ENCODE data around the gene UTP14A. TPM values are rescaled to one million over a fixed set of nuclear protein-coding genes. Genes with fewer than 3 reads are reported as not detected.

The UTP14A gene
- total and polyA plus RNA-seq, 2 experiments from 2014 or later: 14.6 to 18.5 TPM

DNA sequence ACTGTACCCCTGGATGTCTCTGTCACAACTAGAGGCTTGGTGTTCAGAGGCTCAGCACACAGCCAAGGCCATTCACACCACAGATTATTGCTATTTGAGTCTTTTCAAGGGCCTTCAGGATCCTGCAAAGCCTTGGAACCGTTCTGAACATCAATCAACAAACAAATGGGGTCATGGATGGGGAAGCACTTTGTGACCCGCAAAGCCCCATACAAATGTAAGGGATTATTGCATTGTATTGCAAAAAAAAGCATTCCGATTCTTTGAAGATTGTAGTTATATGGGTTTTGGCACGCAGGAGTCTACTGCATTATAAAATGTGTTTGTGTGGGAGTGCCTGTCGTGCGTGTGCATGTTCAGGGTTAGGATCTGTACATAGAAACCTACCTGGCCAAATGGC, 59.2 kb downstream of the UTP14A start (continued):
- TF ChIP-seq ZNF462 (CRISPR knock-in tag; IDR thresholded peaks at IDR 0.05) (no peak), POLR2AphosphoS5 (IDR thresholded peaks at IDR 0.05; ENCODE audit: low read depth) (no peak), NANOG (IDR thresholded peaks at IDR 0.05; ENCODE audit: borderline replicate concordance) (no peak), ETS1 (IDR thresholded peaks at IDR 0.05) (no peak), EZH2phosphoT487 (IDR thresholded peaks at IDR 0.05; ENCODE audit: unreplicated experiment) (no peak), CREB1 (CRISPR knock-in tag; IDR thresholded peaks at IDR 0.05; ENCODE audit: low read depth) (no peak), JUNB (IDR thresholded peaks at IDR 0.05; ENCODE audit: unreplicated experiment) (no peak), ZNF114 (CRISPR knock-in tag; IDR thresholded peaks at IDR 0.05) (no peak), EZH2 (IDR thresholded peaks at IDR 0.05; ENCODE audit: low read depth, unreplicated experiment) (no peak)

- Mint-ChIP-seq H3K27ac (no peak overlapping the region), H3K9me3 (no peaks in the 10 kb centered on the region), H3K4me3 (no peak overlapping the region), H3K4me1 (peaks cover 5% of the 10 kb centered on the region; the same call in 1 of the 3 replicates), H3K36me3 (ENCODE audit: low read depth) (no peaks in the 10 kb centered on the region), H3K27me3 (ENCODE audit: insufficient read depth, low read depth, poor library complexity) (peaks cover 5% of the 10 kb centered on the region)
- Histone ChIP-seq H3K4me1 (ENCODE audit: insufficient read depth) (no peaks in the 10 kb centered on the region), H2AFZ (no peak overlapping the region), H3K36me3 (ENCODE audit: insufficient read depth) (no peaks in the 10 kb centered on the region), H3K4me2 (no peak overlapping the region), H3K27me3 (ENCODE audit: insufficient read depth) (peaks cover 9% of the 10 kb centered on the region; the same call in 1 of the 2 replicates), H3K79me2 (replicated peaks; ENCODE audit: insufficient read depth) (no peaks in the 10 kb centered on the region), H3F3A (replicated peaks; ENCODE audit: low read depth) (no peaks in the 10 kb centered on the region), H3K4me3 (no peak overlapping the region), H3K27ac (ENCODE audit: low read depth) (no peak overlapping the region), H4K20me1 (replicated peaks; ENCODE audit: insufficient read depth) (no peaks in the 10 kb centered on the region), H3K9me2 (ENCODE audit: insufficient read depth) (no peaks in the 10 kb centered on the region)
- DNase-seq (ENCODE audit: low spot score) (no peak), ATAC-seq (no peak)
- TF ChIP-seq REST (IDR thresholded peaks at IDR 0.05; ENCODE audit: unreplicated experiment): no peak
- TF ChIP-seq ZNF331 (CRISPR knock-in tag; IDR thresholded peaks at IDR 0.05; ENCODE audit: low read depth): no peak
Measured at GRCh38 chrX:129968968-129969367, 63.0 kb downstream of the UTP14A start.
